A549 (cell line): ENCODE data around the gene SUN2.

Experiments
- CTCF ChIP-seq: fragments of >200 bp; sonication (Bioruptor Twin); formaldehyde crosslinking; IDR thresholded peaks from 3 replicates; pipeline ENCODE4 v1.5.1; 2016
- POLR2A ChIP-seq: IDR thresholded peaks from 2 replicates; pipeline ENCODE4 v1.6.1; 2012; ENCODE audit warnings: mild to moderate bottlenecking, low read length
- REST ChIP-seq: fragments of 200-600 bp; sonication (generic); IDR thresholded peaks from 2 replicates; pipeline ENCODE4 v1.6.1; 2016; ENCODE audit warnings: antibody characterized with exemption, mild to moderate bottlenecking, moderate library complexity

GRCh38 chr22:38696606-38697424 lies 59.0 kb downstream of the SUN2 start:
- TF ChIP-seq CTCF (no peak), REST (no peak), POLR2A (no peak)
